Right lobe of liver (tissue), 4 donors: ENCODE data around the gene CDH4.

Experiments used
- POLR2A ChIP-seq: fragments of 450-650 bp; IDR thresholded peaks from one replicate; pipeline ENCODE4 v1.6.1; 2017; ENCODE audit warnings: antibody characterized with exemption, mild to moderate bottlenecking
- TF ChIP-seq, protein P1 (sequence below), 4 donors: fragments of 200-600 bp in 3 of 4; fragments of 450-650 bp in 1 of 4; IDR thresholded peaks; one replicate each; pipeline versions ENCODE4 v1.5.1 to v1.8.0; 2016 to 2022; ENCODE audit warnings: antibody characterized with exemption in 4 of 4, mild to moderate bottlenecking in 2 of 4
- donor health status: DM: no; HTN: no; CAD: no.
- donor health status: DM: no; HTN: no; CAD: no.
- donor health status: DM: no; HTN: yes; CAD: no.

DNA sequence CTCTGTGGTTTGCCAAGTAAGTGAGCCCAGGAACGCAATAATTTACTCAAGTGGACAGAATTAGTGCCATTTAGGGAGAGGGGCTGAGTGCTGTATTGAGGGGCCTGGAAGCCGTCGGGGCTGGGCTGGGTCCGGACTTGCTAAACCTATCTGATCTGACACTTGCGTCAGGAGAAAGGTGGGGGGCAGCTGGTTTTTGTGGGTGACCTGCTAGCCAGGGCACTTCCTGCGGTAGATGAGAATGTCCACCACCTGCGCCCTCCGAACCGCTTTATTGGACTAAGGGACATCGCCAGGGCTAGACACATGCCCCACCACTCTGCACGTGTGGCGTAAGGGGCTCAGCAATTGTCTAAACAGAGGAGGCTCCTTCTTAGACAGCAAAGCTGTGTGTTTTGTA lies 139.1 kb downstream of the CDH4 start:
- no peak for TF ChIP-seq POLR2A
- TF ChIP-seq, protein P1, sequence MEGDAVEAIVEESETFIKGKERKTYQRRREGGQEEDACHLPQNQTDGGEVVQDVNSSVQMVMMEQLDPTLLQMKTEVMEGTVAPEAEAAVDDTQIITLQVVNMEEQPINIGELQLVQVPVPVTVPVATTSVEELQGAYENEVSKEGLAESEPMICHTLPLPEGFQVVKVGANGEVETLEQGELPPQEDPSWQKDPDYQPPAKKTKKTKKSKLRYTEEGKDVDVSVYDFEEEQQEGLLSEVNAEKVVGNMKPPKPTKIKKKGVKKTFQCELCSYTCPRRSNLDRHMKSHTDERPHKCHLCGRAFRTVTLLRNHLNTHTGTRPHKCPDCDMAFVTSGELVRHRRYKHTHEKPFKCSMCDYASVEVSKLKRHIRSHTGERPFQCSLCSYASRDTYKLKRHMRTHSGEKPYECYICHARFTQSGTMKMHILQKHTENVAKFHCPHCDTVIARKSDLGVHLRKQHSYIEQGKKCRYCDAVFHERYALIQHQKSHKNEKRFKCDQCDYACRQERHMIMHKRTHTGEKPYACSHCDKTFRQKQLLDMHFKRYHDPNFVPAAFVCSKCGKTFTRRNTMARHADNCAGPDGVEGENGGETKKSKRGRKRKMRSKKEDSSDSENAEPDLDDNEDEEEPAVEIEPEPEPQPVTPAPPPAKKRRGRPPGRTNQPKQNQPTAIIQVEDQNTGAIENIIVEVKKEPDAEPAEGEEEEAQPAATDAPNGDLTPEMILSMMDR (IDR thresholded peaks at IDR 0.05), result no peak
